Lower leg skin (tissue), 4 donors: Measurements from ENCODE around the gene PRDM16. TPM values are rescaled to one million over a fixed set of nuclear protein-coding genes. Genes with fewer than 3 reads are reported as not detected.

ENCODE experiments used
- DNase-seq, 2 donors: peaks; one replicate each; pipeline ENCODE4 v3.0.0-alpha.2; 2019; ENCODE audit warnings: low spot score in 2 of 2
- H3K4me3 ChIP-seq: fragments of 200-600 bp; sonication (generic); 2 replicates; pipeline ENCODE4 v1.5.1; 2017; ENCODE audit warnings: mild to moderate bottlenecking, low read depth; ENCODE audit not compliant: poor library complexity, severe bottlenecking
- POLR2A ChIP-seq, 2 donors: fragments of 450-650 bp; IDR thresholded peaks; one replicate each; pipeline ENCODE4 v1.6.1; 2016 to 2017; ENCODE audit warnings: antibody characterized with exemption in 2 of 2, mild to moderate bottlenecking in 1 of 2, moderate library complexity in 1 of 2
- WGBS, 2 donors: methylation state at CpG; one replicate each; pipeline ENCODE4 v1.1.5; 2018; 5-methylcytosine and 5-hydroxymethylcytosine counted together
- intact Hi-C: fragments of 100-400 bp; cut with DNase I; formaldehyde crosslinking; loops from one replicate; pipeline ENCODE4 v1.15.0; 2023; ENCODE audit warnings: low total_unique reads
- total RNA-seq, 4 donors: library from RNA; depleted of rRNA; stranded (reverse); fragments of >200 nt; gene quantifications; one replicate each; pipeline ENCODE4 v1.1.0, GENCODE V29; 2016
- TF ChIP-seq, protein P1 (sequence below), 3 donors: fragments of 450-650 bp; IDR thresholded peaks; one replicate each; pipeline ENCODE4 v1.5.1; 2016; ENCODE audit warnings: antibody characterized with exemption in 3 of 3, mild to moderate bottlenecking in 3 of 3, moderate library complexity in 2 of 3

Gene PRDM16
- total RNA-seq, 4 donors from 2014 or later, result 0.08 to 0.91 (median 0.56) TPM; not detected in 1

DNA sequence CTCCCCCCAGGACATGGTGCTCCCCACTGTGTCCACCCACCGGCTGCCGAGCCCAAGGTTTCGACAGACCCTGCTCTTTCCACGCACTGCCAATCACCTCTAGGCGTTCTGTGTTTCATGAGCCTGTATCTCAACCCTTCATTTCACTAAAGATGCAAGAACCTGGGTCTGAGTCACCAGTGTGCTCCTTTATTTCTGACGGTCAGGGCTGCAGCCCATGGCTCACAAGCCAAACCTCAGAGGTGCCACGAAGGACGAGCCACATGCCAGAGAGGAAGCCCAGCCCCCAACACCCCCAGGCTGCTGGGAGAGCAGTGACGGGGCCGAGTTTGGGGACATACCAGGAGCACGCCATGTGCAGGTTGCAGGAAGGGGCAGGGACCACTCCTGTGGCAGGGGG is 306.2 kb downstream of the PRDM16 start:
- 59 to 66% methylated on average over 6 to 10 of the region's 11 CpGs for WGBS, 2 donors
- DNase-seq, result no peak
- TF ChIP-seq, protein P1, sequence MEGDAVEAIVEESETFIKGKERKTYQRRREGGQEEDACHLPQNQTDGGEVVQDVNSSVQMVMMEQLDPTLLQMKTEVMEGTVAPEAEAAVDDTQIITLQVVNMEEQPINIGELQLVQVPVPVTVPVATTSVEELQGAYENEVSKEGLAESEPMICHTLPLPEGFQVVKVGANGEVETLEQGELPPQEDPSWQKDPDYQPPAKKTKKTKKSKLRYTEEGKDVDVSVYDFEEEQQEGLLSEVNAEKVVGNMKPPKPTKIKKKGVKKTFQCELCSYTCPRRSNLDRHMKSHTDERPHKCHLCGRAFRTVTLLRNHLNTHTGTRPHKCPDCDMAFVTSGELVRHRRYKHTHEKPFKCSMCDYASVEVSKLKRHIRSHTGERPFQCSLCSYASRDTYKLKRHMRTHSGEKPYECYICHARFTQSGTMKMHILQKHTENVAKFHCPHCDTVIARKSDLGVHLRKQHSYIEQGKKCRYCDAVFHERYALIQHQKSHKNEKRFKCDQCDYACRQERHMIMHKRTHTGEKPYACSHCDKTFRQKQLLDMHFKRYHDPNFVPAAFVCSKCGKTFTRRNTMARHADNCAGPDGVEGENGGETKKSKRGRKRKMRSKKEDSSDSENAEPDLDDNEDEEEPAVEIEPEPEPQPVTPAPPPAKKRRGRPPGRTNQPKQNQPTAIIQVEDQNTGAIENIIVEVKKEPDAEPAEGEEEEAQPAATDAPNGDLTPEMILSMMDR (IDR thresholded peaks at IDR 0.05), result no peak
- no peak for TF ChIP-seq POLR2A (IDR thresholded peaks at IDR 0.05)
- intact Hi-C loops, result no loop called here
- no peak overlapping the region for H3K4me3 ChIP-seq

GRCh38 chr1:3377166-3377565 is 308.2 kb downstream of the PRDM16 start:
- no peak for TF ChIP-seq POLR2A (IDR thresholded peaks at IDR 0.05)
- TF ChIP-seq, protein P1 (IDR thresholded peaks at IDR 0.05), result no peak
- WGBS, 2 donors, result 79 to 91% methylated on average over 12 of the region's 12 CpGs
- no peak overlapping the region for H3K4me3 ChIP-seq
- DNase-seq, result no peak
- intact Hi-C loops, result no loop called here

GRCh38 chr1:3377604-3378279 is 308.7 kb downstream of the PRDM16 start:
- DNase-seq, result no peak
- intact Hi-C loops, result no loop called here
- no peak overlapping the region for H3K4me3 ChIP-seq
- TF ChIP-seq POLR2A (IDR thresholded peaks at IDR 0.05), result no peak
- TF ChIP-seq, protein P1 (IDR thresholded peaks at IDR 0.05), result no peak
- 76% methylated on average over 24 of the region's 24 CpGs for WGBS, 2 donors

DNA sequence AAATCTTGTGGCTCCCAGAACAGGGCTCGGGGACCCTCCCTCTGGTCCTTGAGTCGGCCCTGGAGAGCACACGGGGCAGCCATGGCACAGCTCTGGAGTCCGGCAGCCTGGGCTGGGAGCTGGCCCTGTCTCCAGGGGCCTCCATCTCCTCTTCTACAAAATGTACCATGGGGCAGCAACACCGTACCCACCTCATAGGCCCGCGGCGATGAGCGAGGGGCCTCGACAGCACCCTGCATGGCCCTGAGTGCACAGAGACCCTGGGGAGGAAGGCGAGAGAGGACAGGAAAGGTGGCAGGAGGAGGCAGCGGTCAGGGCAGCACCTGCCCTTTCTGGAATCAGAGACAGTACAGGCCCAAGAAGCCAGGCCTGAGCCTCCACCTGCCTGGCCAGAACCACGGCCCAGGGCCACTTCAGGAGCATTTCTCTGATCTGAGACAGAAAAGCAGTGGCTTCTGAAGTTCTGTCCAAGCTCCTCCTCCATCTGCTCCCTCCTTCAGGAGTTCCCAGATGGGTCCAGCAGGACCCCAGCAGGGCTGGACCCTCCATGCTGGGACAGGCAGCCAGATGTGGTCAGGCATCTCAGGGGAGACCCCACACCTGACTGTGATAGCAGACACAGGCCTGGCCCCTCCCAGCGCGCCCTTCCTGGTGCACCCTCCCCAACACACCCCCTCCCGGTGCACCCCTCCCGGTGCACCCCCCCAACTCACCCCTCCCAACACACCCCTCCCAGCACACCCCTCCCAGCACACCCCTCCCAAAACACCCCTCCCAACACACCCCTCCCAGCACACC is 309.6 kb downstream of the PRDM16 start:
- intact Hi-C loops, result no loop called here
- no peak for DNase-seq
- no peak overlapping the region for H3K4me3 ChIP-seq
- whole genome bisulfite sequencing, 2 donors, result 90 to 91% methylated on average over 16 of the region's 17 CpGs
- no peak for TF ChIP-seq POLR2A (IDR thresholded peaks at IDR 0.05)
- TF ChIP-seq, protein P1 (IDR thresholded peaks at IDR 0.05), result no peak

DNA sequence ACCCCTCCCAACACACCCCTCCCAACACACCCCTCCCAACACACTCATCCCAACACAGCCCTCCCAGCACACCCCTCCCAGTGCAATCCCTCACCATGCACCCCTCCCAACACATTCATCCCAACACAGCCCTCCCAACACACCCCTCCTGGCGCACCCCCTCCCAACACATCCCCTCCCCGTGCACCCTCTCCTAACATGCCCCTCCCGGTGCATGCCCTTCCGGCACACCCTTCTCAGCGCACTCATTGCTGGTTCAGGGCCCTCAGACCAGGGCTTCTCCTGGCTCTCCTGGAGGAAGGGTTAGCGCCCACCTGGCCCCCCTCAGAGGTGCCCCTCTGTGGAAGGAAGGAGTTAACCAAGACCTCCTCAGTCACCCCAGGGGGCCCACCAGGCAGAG is 310.9 kb downstream of the PRDM16 start:
- 70 to 84% methylated on average over 6 of the region's 6 CpGs for WGBS, 2 donors
- H3K4me3 ChIP-seq, result no peak overlapping the region
- TF ChIP-seq POLR2A (IDR thresholded peaks at IDR 0.05), result no peak
- TF ChIP-seq, protein P1 (IDR thresholded peaks at IDR 0.05), result no peak
- intact Hi-C loops, result no loop called here
- DNase-seq, result no peak
